Measurements from ENCODE around the gene AKAP9.
"Not testable (repeated sequence)": the region's sequence is repeated elsewhere in the genome, so short reads cannot be mapped to it uniquely, and the experiment has no call there.

Gene AKAP9

DNA sequence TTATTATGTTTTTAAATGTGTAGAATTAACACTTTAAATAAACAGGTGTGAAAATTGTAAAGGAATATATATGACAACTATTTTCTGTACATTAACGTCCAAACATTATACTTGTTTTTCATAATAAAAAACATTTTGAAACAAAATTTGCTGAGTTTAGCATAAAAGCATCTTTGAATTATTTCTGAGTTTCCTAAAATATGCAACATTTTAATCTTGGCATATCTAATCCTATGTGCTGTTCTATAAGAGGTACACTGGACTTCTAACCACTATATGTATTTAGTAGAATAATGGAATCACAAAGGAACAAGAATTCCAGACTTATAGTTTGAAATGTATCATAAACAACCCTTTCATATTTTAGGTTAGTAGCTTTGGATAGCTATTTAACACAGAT is 16.6 kb downstream of the AKAP9 start:
- no peak for TF ChIP-seq JUND (IDR thresholded peaks at IDR 0.05; ENCODE audit: low read depth)
- in situ Hi-C loops (cut with HindIII; ENCODE audit: low pct_unique_long_range_greater_than_20kb, low sequenced_read_pairs) = no loop called here
- no peak for DNase-seq (ENCODE audit: low read depth in 1 of 2, low spot score in 1 of 2)

DNA sequence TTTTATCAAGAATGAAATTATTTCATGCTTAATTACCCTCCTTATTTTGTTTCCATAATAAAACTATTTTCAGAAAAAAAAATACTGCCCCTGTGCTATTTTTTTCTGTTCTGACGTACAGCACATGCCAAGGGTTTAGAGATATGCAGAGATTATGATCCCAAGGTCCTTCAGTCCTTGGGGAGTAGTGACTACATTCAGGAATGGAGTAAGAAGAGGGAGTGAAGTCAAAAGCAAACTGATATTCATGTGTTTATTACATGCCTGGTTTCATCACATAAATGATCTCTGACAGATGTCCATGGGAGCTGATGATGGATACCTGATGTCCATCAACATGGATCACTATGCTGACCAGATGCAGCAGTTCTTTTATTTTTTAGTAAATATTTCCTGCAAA is 17.2 kb downstream of the AKAP9 start:
- no peak for TF ChIP-seq JUND (IDR thresholded peaks at IDR 0.05; ENCODE audit: low read depth)
- no peak for DNase-seq (ENCODE audit: low read depth in 1 of 2, low spot score in 1 of 2)
- in situ Hi-C loops (cut with HindIII; ENCODE audit: low pct_unique_long_range_greater_than_20kb, low sequenced_read_pairs) = no loop called here

DNA sequence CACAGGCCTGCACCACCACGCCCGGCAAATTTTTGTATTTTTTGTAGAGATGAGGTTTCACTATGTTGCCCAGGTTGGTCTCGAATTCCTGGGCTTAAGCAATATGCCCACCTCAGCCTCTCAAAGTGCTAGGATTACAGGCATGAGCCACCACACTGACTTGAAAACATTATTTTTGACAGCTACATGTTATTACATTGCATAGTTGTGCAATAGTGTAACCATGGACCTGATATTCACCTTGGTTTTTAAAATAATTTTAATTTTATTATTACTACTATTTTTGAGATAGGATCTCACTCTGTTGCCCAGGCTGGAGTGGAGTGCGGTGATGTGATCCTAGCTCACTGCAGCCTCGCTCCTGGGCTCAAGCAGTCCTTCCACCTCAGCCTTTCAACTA is 18.4 kb downstream of the AKAP9 start:
- in situ Hi-C loops (cut with HindIII; ENCODE audit: low pct_unique_long_range_greater_than_20kb, low sequenced_read_pairs) = no loop called here
- no peak for DNase-seq (ENCODE audit: low read depth in 1 of 2, low spot score in 1 of 2)
- no peak for TF ChIP-seq JUND (IDR thresholded peaks at IDR 0.05; ENCODE audit: low read depth)

DNA sequence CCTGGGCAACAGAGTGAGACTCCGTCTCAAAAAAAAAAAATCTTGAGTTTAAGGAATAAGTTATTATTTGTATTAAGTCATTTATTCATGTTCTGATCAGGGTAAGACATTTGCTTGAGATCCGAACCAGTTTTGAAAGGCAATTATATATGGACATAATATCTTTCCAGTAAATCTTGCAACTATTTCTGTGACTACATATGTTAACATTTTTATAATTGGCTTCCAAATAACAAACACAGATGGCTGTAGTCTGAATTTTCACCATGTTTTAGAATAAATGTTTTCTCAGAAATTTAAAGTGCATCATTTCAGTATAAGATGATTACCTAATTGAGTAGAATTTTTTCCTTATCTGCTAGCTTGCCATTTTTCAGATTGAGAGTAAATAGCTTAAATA is 21.2 kb downstream of the AKAP9 start:
- in situ Hi-C loops (cut with HindIII; ENCODE audit: low pct_unique_long_range_greater_than_20kb, low sequenced_read_pairs) = no loop called here
- TF ChIP-seq JUND (IDR thresholded peaks at IDR 0.05; ENCODE audit: low read depth) = no peak
- DNase-seq (ENCODE audit: low read depth in 1 of 2, low spot score in 1 of 2) = no peak

DNA sequence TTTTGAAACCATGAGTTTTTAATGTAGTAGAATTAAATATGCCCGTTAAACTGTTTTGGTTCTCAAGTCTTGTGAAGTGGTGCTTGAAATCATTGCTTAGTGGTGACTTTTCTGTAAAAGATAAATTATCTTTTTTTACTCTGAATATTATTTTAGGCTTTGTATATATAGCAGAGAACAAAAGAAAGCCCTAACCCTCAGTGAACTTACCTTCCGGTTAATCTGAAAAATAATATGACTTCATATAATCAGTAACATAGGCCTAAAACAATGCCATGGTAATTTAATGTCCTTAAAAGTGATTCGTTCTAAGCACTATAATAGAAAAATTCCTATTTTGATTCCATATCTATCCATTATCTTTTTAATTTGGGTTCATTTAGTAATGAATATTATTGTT is 21.8 kb downstream of the AKAP9 start:
- DNase-seq (ENCODE audit: low read depth in 1 of 2, low spot score in 1 of 2) = no peak
- in situ Hi-C loops (cut with HindIII; ENCODE audit: low pct_unique_long_range_greater_than_20kb, low sequenced_read_pairs) = no loop called here
- TF ChIP-seq JUND (IDR thresholded peaks at IDR 0.05; ENCODE audit: low read depth) = no peak

DNA sequence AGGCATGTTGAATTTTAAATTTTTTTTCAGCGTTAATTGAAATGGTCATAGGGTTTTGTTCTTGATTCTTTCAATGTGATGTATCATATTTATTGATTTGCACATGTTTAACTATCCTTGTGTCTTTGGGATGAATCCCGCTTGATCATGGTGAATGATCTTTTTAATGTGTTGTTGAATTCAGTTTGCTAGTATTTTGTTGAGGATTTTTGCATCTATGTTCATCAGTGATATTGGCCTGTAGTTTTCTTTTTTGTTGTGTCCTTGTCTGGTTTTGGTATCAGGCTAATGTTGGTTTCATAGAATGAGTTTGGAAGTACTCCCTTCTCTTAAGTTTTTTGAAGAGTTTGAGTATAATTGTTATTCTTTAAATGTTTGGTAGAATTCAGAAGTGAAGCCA is 26.9 kb downstream of the AKAP9 start:
- DNase-seq (ENCODE audit: low read depth in 1 of 2, low spot score in 1 of 2); in situ Hi-C loops (cut with HindIII; ENCODE audit: low pct_unique_long_range_greater_than_20kb, low sequenced_read_pairs): not testable (repeated sequence)

DNA sequence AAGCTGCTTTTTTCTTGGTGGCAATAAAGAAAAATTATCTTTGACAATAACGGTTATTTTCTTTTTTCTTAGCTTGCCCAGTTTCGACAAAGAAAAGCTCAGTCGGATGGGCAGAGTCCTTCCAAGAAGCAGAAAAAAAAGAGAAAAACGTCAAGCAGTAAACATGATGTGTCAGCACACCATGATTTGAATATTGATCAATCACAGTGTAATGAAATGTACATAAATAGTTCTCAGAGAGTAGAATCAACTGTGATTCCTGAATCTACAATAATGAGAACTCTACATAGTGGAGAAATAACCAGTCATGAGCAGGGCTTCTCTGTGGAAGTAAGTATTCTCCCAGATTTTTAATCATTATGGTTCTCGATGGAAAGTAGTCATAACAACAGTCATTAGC is 33.0 kb downstream of the AKAP9 start:
- DNase-seq (ENCODE audit: low read depth in 1 of 2, low spot score in 1 of 2) = no peak
- in situ Hi-C loops (cut with HindIII; ENCODE audit: low pct_unique_long_range_greater_than_20kb, low sequenced_read_pairs) = no loop called here
- TF ChIP-seq JUND (IDR thresholded peaks at IDR 0.05; ENCODE audit: low read depth) = no peak

DNA sequence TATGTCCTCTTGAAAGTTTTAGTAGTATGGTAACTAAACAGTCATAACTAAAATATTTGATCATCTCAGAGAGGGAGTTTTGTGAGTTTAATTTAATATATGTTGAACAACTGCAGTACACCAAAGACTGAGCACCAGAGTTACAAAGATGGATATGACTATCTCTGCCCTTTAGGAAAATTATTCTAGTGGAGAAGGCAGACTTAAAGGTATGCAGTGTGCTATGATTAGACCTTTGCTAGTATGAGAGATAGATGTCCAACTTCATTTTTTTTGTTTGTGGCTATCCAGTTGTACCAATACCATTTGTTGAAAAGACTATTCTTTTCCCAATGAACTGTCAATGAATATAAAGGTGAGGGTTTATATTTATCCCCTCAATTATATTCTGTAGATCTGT is 33.4 kb downstream of the AKAP9 start:
- no peak for TF ChIP-seq JUND (IDR thresholded peaks at IDR 0.05; ENCODE audit: low read depth)
- in situ Hi-C loops (cut with HindIII; ENCODE audit: low pct_unique_long_range_greater_than_20kb, low sequenced_read_pairs) = no loop called here
- no peak for DNase-seq (ENCODE audit: low read depth in 1 of 2, low spot score in 1 of 2)

DNA sequence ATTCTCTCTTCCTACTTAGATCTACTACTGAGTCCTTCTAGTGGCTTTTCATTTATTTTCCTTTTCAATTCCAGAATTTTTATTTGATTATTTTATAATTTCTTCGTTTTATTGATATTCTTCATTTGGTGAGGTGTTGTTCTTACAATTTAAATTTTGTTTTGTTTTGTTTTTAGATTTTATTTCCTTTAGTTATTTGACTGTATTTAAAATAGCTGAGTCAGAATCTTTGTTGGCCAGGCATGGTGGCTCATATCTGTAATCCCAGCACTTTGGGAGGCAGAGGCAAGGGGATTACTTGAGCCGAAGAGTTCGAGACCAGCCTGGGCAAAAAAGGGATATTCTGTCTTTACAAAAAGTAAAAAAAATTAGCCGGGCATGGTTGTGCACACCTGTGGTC is 36.1 kb downstream of the AKAP9 start:
- no peak for TF ChIP-seq JUND (IDR thresholded peaks at IDR 0.05; ENCODE audit: low read depth)

DNA sequence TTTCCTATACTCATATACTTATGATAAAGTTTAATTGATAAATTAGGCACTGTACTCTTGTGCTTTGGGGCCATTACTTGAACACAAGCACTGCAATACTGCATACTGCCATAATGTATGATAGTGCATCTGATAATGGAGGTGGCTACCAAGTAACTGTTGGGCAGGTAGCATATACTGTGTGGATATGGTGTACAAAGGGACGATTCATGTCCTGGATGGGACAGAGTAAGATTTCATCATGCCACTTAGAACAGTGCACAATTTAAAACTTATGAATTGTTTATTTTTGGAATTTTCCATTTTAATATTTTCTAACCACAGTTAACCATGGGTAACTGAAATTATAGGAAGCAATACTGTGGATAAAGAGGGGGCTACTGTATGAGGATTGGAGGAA is 38.9 kb downstream of the AKAP9 start:
- in situ Hi-C loops (cut with HindIII; ENCODE audit: low pct_unique_long_range_greater_than_20kb, low sequenced_read_pairs) = no loop called here
- DNase-seq (ENCODE audit: low read depth in 1 of 2, low spot score in 1 of 2) = no peak
- no peak for TF ChIP-seq JUND (IDR thresholded peaks at IDR 0.05; ENCODE audit: low read depth)

More for the DNA sequence above, 36.1 kb downstream of the AKAP9 start:
- DNase-seq (ENCODE audit: low read depth in 1 of 2, low spot score in 1 of 2) = no peak
- in situ Hi-C loops (cut with HindIII; ENCODE audit: low pct_unique_long_range_greater_than_20kb, low sequenced_read_pairs) = no loop called here

DNA sequence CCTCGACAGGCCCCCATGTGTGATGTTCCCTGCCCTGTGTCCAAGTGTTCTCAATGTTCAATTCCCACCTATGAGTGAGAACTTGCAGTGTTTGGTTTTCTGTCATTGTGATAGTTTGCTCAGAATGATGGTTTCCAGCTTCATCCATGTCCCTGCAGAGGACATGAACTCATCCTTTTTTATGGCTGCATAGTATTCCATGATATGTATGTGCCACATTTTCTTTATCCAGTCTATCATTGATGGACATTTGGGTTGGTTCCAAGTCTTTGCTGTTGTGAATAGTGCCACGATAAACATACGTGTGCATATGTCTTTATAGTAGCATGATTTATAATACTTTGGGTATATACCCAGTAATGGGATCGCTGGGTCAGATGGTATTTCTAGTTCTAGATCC is 41.7 kb downstream of the AKAP9 start:
- DNase-seq (ENCODE audit: low read depth in 1 of 2, low spot score in 1 of 2); in situ Hi-C loops (cut with HindIII; ENCODE audit: low pct_unique_long_range_greater_than_20kb, low sequenced_read_pairs): not testable (repeated sequence)

DNA sequence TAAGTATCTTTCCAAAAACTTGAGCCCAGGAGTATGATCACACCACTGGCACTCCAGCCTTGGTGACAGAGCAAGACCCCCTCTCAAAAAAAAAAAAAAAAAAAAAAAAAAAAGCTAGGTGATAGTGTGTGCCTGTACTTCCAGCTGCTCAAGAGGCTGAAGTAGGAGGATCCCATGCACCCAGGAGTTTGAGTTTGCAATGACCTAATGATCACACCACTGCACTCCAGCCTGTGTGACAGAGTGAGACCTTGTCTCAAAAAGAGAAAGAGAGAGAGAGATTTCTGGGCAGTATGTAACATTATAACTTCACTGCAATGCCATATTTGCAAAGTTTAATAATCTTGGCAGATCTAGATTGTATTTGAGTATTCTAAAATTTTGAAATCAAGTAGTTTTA is 47.6 kb downstream of the AKAP9 start:
- no peak for TF ChIP-seq JUND (IDR thresholded peaks at IDR 0.05; ENCODE audit: low read depth)
- DNase-seq (ENCODE audit: low read depth in 1 of 2, low spot score in 1 of 2) = no peak
- in situ Hi-C loops (cut with HindIII; ENCODE audit: low pct_unique_long_range_greater_than_20kb, low sequenced_read_pairs) = no loop called here

DNA sequence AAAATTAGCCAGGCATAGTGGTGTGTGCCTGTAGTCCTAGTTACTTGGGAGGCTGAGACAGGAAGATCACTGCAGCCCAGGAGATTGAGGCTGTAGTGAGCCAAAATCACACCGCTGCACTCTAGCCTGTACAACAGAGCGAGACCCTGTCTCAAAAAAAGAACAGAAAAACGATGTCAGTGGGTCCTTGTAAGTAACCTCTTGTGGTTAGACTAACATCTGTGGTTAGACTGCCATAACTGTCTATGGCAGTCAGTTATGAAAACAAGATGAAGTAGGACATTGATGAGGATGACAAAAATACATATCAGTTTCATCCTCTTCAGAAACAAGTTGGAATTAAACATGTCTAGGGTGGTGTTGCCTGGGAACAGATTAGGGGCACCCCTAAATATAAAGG is 53.3 kb downstream of the AKAP9 start:
- no peak for DNase-seq (ENCODE audit: low read depth in 1 of 2, low spot score in 1 of 2)
- TF ChIP-seq JUND (IDR thresholded peaks at IDR 0.05; ENCODE audit: low read depth) = no peak
- in situ Hi-C loops (cut with HindIII; ENCODE audit: low pct_unique_long_range_greater_than_20kb, low sequenced_read_pairs) = no loop called here

DNA sequence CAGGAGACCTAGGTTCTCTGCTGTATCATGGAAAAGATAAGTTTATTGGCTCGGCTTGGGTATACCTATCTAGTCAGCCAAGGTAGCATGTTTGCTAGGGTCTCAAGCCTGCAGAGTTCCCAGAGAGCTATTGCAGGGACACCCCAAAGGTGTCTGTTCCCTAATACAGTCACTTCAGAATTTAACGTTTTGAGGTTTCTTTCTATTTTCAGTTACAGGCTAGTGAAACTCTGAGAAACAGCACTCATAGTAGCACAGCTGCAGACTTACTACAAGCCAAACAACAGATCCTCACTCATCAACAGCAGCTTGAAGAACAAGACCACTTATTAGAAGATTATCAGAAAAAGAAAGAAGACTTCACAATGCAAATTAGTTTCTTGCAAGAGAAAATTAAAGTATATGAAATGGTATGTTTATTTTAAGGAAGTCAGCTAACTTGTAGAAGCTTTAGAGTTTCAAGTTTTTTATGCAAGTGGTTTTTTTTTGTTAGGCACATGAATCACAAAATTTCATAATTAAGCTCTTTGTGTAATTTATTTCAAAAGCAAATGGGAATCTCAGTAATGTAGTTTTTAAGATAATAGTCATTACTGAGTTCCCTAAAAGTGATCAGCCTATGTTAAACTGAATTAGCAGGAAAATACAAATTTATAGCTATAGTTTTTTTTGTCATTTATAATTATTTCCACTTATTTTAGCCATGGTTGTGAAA is 54.9 kb downstream of the AKAP9 start:
- in situ Hi-C loops (cut with HindIII; ENCODE audit: low pct_unique_long_range_greater_than_20kb, low sequenced_read_pairs) = no loop called here
- no peak for TF ChIP-seq JUND (IDR thresholded peaks at IDR 0.05; ENCODE audit: low read depth)
- DNase-seq (ENCODE audit: low read depth in 1 of 2, low spot score in 1 of 2) = no peak

Data from T47D (cell line).